NB4 (cell line): ENCODE measurements around the gene DMXL2.

Experiments used
- CTCF ChIP-seq: IDR thresholded peaks from one replicate; pipeline ENCODE4 v1.5.1; 2012; ENCODE audit warnings: low read depth, low read length
- MYC ChIP-seq: IDR thresholded peaks from 2 replicates; pipeline ENCODE4 v1.6.1; 2011; ENCODE audit warnings: low read depth, low read length
- POLR2A ChIP-seq: IDR thresholded peaks from 2 replicates; pipeline ENCODE4 v1.6.1; 2011; ENCODE audit warnings: mild to moderate bottlenecking; ENCODE audit not compliant: insufficient read length; ENCODE audit errors: extremely low read depth

- TF ChIP-seq CTCF (no peak), POLR2A (no peak), MYC (no peak)
Observed at GRCh38 chr15:51576286-51576850, 46.2 kb downstream of the DMXL2 start.
